Neutrophil (primary cell): ENCODE results near the gene SNAI3.

Experiments
- H3K27ac ChIP-seq: fragments of 200-600 bp; sonication (generic); 2 replicates; pipeline ENCODE4 v1.5.1; 2016; ENCODE audit warnings: mild to moderate bottlenecking, moderate library complexity
- H3K27me3 ChIP-seq: fragments of 200-600 bp; sonication (generic); 2 replicates; pipeline ENCODE4 v1.6.0; 2016; ENCODE audit warnings: mild to moderate bottlenecking
- H3K36me3 ChIP-seq: fragments of 200-600 bp; sonication (generic); 2 replicates; pipeline ENCODE4 v1.5.1; 2017
- H3K4me1 ChIP-seq, 2 experiments: fragments of 200-600 bp in 1 of 2; sonication (generic) in 1 of 2; 1 replicate in 1 of 2; 2 replicates in 1 of 2; pipeline versions ENCODE4 v1.5.1 to v1.6.1; 2013 to 2016; ENCODE audit warnings: low read depth in 1 of 2, low read length in 1 of 2, mild to moderate bottlenecking in 1 of 2, moderate library complexity in 1 of 2; ENCODE audit not compliant: control insufficient read depth in 1 of 2, insufficient read depth in 1 of 2
- H3K4me3 ChIP-seq, 2 experiments: fragments of 200-600 bp in 1 of 2; sonication (generic) in 1 of 2; 1 replicate in 1 of 2; 2 replicates in 1 of 2; pipeline ENCODE4 v1.5.1; 2013 to 2016; ENCODE audit warnings: low read depth in 1 of 2, low read length in 1 of 2, mild to moderate bottlenecking in 1 of 2, moderate library complexity in 1 of 2
- H3K9me3 ChIP-seq: fragments of 200-600 bp; sonication (generic); 2 replicates; pipeline ENCODE4 v1.5.1; 2016
- CTCF ChIP-seq: fragments of 200-600 bp; sonication (generic); IDR thresholded peaks from 2 replicates; pipeline ENCODE4 v1.5.1; 2016; ENCODE audit warnings: antibody characterized with exemption

The SNAI3 gene

GRCh38 chr16:88723911-88724310 is 37.6 kb upstream of the SNAI3 start:
- no peak for TF ChIP-seq CTCF
- Histone ChIP-seq H3K36me3 (peaks cover 74% of the 10 kb centered on the region), H3K9me3 (no peaks in the 10 kb centered on the region)

GRCh38 chr16:88723507-88723887 is 37.2 kb upstream of the SNAI3 start:
- Histone ChIP-seq H3K36me3 (peaks cover 78% of the 10 kb centered on the region), H3K9me3 (no peaks in the 10 kb centered on the region), H3K27ac (no peak overlapping the region), H3K27me3 (no peaks in the 10 kb centered on the region), H3K4me3 (no peak overlapping the region), H3K4me1 (no peaks in the 10 kb centered on the region)
- TF ChIP-seq CTCF: no peak

More at GRCh38 chr16:88723911-88724310, 37.6 kb upstream of the SNAI3 start:
- Histone ChIP-seq H3K27ac (no peak overlapping the region), H3K27me3 (no peaks in the 10 kb centered on the region), H3K4me3 (no peak overlapping the region), H3K4me1 (no peaks in the 10 kb centered on the region)

GRCh38 chr16:88722784-88723506 is 36.6 kb upstream of the SNAI3 start:
- Histone ChIP-seq H3K4me3 (no peak overlapping the region), H3K27ac (no peak overlapping the region), H3K27me3 (no peaks in the 10 kb centered on the region), H3K4me1 (no peaks in the 10 kb centered on the region), H3K36me3 (peaks cover 78% of the 10 kb centered on the region), H3K9me3 (no peaks in the 10 kb centered on the region)
- TF ChIP-seq CTCF: no peak

DNA sequence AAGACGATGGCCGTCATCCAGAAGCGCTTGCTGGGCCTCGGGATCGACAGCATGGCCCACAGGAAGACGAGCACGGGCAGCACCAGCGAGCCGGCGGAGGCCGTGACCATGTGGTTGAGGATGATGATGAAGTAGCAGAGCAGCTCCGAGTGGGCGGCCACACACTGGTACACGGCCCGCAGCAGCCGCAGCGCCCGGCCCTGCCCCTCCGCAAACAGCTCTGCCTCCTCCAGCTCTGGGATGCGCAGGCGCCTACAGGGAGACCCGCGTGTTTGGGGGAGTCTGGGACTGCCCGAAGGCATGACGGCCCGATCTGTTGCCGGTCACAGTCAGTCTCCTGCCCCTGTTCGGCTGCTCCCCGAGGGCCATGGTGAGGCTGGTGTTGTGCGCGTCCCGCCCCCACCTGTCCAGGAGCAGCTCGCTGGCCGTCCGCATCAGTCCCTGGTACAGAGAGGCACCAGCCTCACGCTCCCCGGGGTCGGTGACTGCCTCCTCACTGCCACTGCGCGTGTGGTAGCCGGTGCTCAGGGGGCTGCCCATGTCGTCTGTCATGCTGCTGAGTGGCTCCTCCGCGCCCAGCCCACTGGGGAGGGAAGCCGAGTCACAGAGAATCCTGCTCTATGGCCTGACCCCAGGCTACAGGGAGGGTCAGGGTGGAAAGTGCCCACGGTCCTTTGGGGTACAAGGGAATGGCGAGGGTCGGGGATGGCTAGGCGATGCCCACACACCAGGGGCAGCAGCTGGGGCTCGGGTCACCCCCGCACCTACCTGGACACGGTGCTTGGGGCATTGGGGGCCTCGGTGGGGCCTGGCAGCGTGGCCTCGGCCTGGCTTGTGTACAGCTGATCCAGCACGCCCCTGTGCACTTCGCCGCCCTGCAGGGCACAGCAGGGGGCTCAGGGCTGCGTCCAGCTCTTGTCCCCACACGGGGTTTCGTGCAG is 35.8 kb upstream of the SNAI3 start:
- Histone ChIP-seq H3K4me3 (no peak overlapping the region), H3K9me3 (no peaks in the 10 kb centered on the region), H3K36me3 (peaks cover 74% of the 10 kb centered on the region), H3K27me3 (no peaks in the 10 kb centered on the region), H3K4me1 (no peaks in the 10 kb centered on the region), H3K27ac (no peak overlapping the region)
- no peak for TF ChIP-seq CTCF

- Histone ChIP-seq H3K4me3 (no peak overlapping the region), H3K9me3 (no peaks in the 10 kb centered on the region), H3K4me1 (no peaks in the 10 kb centered on the region), H3K36me3 (peaks cover 74% of the 10 kb centered on the region), H3K27me3 (no peaks in the 10 kb centered on the region), H3K27ac (no peak overlapping the region)
- TF ChIP-seq CTCF: no peak
Observed at GRCh38 chr16:88721236-88721635, 34.9 kb upstream of the SNAI3 start.
